ENCODE data around the gene CWF19L1.
"Not testable (repeated sequence)": the region's sequence is repeated elsewhere in the genome, so short reads cannot be mapped to it uniquely, and the experiment has no call there.

The CWF19L1 gene

GRCh38 chr10:100267239-100268104 is at the start of gene CWF19L1:
CWF19L1 (minus strand) TSS chr10:100267638; CDS start chr10:100267593, 45 bp downstream.
- DNase-seq (ENCODE audit: low read depth, low spot score), result peak; percentile 53

- DNase-seq (ENCODE audit: low read depth, low spot score), result no peak
Measured at GRCh38 chr10:100315615-100316014, 48.2 kb upstream of the CWF19L1 start.

- DNase-seq (ENCODE audit: low read depth, low spot score), result no peak
Measured at GRCh38 chr10:100311298-100311697, 43.9 kb upstream of the CWF19L1 start.

GRCh38 chr10:100307684-100308083 is 40.2 kb upstream of the CWF19L1 start:
- no peak for DNase-seq (ENCODE audit: low read depth, low spot score)

GRCh38 chr10:100306861-100307260 is 39.4 kb upstream of the CWF19L1 start:
- DNase-seq (ENCODE audit: low read depth, low spot score), result no peak

- DNase-seq (ENCODE audit: low read depth, low spot score), result no peak
Measured at GRCh38 chr10:100304414-100304813, 37.0 kb upstream of the CWF19L1 start.

GRCh38 chr10:100303724-100304319 is 36.4 kb upstream of the CWF19L1 start:
- DNase-seq (ENCODE audit: low read depth, low spot score), result no peak

GRCh38 chr10:100301123-100301522 is 33.7 kb upstream of the CWF19L1 start:
- not testable (repeated sequence) for DNase-seq (ENCODE audit: low read depth, low spot score)

- DNase-seq (ENCODE audit: low read depth, low spot score), result no peak
Measured at GRCh38 chr10:100297242-100297641, 29.8 kb upstream of the CWF19L1 start.

GRCh38 chr10:100293066-100293465 is 25.6 kb upstream of the CWF19L1 start:
- no peak for DNase-seq (ENCODE audit: low read depth, low spot score)

GRCh38 chr10:100292300-100292699 is 24.9 kb upstream of the CWF19L1 start:
- not testable (repeated sequence) for DNase-seq (ENCODE audit: low read depth, low spot score)

GRCh38 chr10:100291356-100291755 is 23.9 kb upstream of the CWF19L1 start:
- no peak for DNase-seq (ENCODE audit: low read depth, low spot score)

GRCh38 chr10:100289641-100290040 is 22.2 kb upstream of the CWF19L1 start:
- DNase-seq (ENCODE audit: low read depth, low spot score), result no peak

- DNase-seq (ENCODE audit: low read depth, low spot score), result no peak
Measured at GRCh38 chr10:100288196-100288595, 20.8 kb upstream of the CWF19L1 start.

GRCh38 chr10:100287756-100288155 is 20.3 kb upstream of the CWF19L1 start:
- no peak for DNase-seq (ENCODE audit: low read depth, low spot score)

- DNase-seq (ENCODE audit: low read depth, low spot score), result peak; percentile 72
Measured at GRCh38 chr10:100286051-100287033, 18.9 kb upstream of the CWF19L1 start, which contains the start of gene BLOC1S2. BLOC1S2 (minus strand) TSS chr10:100286680; CDS start chr10:100286659, 21 bp downstream.

GRCh38 chr10:100285326-100285725 is 17.9 kb upstream of the CWF19L1 start:
- DNase-seq (ENCODE audit: low read depth, low spot score), result not testable (repeated sequence)

- no peak for DNase-seq (ENCODE audit: low read depth, low spot score)
Measured at GRCh38 chr10:100282907-100283306, 15.5 kb upstream of the CWF19L1 start.

- not testable (repeated sequence) for DNase-seq (ENCODE audit: low read depth, low spot score)
Measured at GRCh38 chr10:100276971-100277370, 9.5 kb upstream of the CWF19L1 start.

- DNase-seq (ENCODE audit: low read depth, low spot score), result no peak
Measured at GRCh38 chr10:100265821-100266485, 1.5 kb downstream of the CWF19L1 start.

GRCh38 chr10:100254191-100254590 is 13.2 kb downstream of the CWF19L1 start:
- no peak for DNase-seq (ENCODE audit: low read depth, low spot score)
